HG02981 (cell line): ENCODE measurements around the gene SOX15.
A peak's percentile ranks its signal among the peaks of the same experiment; 100 is the strongest.
"Not testable (repeated sequence)": the region's sequence is repeated elsewhere in the genome, so short reads cannot be mapped to it uniquely, and the experiment has no call there.

Source experiments
- ATAC-seq: cut with Tn5 transposase; IDR thresholded peaks from one replicate; pipeline ENCODE4 v1.9.1; 2021; ENCODE audit warnings: mild to moderate bottlenecking, moderate library complexity; ENCODE audit not compliant: unreplicated experiment

The SOX15 gene

DNA sequence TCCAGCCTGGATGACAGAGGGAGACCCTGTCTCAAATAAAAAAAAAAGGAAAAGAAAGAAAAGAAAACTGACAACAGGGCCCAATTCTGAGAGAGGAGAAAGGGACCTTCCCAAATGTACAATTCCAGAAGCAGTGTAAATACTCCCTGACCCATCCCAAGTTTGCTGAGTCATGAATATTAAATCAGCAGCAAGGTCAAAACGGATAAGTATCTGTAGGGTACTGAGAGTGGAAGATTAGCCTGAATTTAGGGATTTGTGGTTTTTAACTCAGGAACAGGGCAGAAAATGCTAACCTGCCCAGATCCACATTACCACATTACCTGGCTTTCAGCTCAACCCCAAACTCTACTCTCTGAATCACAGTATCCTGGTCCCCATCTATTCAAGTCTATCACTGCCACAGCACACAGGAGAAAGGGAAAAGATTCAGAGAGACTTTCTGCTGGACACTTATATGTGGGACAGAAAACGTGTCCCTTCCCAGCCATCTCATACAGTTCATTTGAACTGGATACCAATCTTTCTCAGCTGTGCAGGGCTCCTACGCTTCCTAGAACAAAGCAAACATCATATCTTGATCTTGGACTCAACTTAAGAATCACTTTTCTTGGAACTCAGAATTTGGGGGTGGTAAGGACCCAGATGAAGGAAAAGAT, 21.9 kb upstream of the SOX15 start:
- no peak for ATAC-seq

DNA sequence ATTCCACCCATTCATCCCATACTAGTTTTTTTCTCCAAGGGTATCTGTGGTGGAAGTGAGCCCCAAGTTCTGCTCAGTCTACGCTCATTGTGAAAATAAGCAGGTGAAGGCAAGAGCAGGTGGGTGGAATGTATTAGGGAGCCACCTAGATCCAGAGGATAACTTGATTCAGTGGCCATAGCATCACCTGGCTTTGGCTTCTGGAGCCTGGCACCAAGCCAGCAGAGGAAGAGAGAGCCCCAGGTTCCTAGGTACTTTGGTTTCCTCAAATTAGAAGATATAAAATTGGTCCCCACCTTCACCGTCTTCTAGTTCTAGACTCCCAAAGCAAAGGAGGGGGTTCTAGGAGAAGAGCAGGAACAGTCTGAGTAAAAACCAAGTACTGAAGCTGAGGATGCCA, 20.7 kb upstream of the SOX15 start:
- no peak for ATAC-seq

DNA sequence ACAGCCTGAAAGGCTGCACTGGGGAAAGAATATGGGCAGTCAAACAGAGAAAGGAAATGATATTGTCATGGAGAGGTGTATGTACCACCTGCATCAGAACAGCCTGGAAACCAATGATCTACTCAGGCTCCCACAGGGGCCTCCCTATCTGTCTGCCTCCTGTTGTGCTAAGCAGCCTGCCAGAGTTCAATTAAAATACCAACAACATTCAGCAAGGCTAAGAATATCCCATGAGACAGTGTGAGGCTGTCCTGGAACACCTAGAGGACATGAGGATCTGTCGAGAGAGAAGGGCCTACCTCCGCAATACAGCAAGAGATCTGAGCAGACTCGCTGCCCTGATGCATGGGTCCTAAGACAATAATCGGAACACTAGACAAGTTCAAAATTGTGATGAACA, 16.4 kb upstream of the SOX15 start:
- ATAC-seq: no peak

DNA sequence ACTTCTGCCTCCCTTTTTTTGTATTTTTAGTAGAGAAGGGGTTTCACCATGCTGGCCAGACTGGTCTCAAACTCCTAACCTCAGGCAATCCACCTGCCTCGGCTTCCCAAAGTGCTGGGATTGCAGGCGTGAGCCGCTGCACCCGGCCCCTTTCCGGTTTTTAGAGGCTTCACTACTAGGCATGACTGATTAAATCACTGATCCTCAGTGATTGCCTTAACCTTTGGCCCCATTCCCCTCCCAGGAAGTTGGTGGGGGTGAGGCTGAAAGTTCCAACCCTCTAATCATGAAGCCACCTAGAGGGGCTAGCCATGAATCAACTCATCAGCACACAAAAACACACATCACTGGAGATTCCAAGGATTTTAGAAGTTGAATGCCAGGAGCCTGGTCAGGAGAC, 7.7 kb upstream of the SOX15 start:
- ATAC-seq: not testable (repeated sequence)

DNA sequence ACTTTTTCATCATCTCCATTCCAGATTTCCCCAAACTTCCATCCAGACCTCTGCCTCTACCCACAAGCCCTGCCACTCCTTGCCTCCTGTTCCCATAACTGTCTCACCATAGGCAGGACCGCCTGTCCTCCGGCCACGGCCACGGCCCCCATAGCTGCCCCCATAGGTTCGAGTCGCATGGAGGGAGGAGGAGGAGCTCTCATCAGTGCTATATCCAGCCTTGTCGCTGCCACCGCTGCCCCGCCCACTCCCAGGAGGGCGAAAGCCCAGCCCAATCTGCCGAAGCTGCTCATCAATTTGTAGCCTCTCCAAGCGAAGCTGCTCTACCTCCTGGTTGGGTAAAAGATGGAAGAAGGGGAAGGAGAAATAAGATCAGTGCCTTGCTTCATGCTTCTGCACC, 3.4 kb upstream of the SOX15 start:
- no peak for ATAC-seq

DNA sequence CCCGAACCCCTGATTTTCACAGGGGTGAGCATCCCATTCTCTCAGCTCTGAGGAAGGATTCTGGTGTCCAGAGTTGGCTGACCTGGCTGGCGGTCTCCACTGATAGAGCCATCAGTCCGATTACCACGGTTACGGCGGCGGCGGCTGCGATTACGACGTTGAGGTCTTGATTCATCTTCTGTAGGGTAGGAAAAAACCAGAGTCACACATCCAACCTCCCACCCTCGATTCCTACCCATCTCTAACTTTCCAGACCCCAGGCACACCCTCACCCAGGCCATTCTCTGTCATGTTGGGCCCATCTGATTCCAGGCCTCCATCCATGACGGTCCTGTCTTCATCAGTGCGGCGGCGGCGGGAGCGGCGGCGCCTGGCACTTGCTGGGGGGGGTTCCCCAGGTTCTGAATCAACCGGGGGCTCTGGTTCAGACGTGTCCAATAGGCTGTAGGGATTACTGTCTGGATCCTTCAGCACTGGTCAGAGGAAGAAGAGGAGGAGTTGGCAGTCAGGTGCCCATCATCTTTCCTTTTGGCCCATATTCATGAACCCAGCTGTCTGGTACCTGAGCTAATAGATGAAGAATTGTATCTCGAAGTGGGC, 2.6 kb upstream of the SOX15 start:
- no peak for ATAC-seq

DNA sequence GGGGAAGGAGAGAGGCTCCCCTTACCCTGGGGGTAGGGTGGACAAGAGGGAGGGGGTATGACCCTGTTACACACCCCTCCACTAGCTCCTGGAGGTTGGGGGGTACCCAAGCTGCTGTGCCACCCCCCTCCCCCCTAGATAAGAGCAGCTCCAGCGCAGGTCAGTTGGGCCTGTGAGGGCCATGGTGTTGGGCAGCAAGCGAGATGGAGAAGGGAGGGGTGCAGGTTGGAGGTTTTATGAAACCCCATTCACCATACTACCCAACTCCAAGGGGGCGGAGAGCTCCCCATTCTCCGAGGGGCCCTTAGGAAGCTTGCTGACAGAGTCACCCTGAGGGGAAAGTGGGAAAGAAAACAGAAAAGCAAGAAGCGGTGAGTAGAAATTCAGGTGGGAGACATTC, 1.7 kb upstream of the SOX15 start:
- ATAC-seq: no peak

DNA sequence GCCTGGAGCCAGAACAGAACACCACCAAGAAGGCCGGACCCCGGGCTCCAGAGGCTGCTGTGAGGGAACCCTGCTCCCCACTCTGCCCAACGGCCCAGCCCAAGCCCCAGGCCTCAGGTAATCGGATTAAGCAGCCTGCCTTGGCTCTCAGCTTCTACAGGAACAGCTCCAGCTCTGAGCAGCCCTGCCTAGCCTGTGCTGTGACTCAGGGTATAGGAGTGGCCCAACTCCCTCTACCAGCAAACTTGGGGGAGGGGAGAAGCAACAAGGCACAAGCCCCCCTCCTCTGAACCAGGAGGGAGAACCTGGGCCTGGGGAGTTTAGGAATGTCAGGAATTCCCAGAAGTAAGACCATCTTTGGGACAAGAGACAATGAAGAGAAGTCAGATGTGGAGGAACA, 849 bp upstream of the SOX15 start:
- no peak for ATAC-seq

DNA sequence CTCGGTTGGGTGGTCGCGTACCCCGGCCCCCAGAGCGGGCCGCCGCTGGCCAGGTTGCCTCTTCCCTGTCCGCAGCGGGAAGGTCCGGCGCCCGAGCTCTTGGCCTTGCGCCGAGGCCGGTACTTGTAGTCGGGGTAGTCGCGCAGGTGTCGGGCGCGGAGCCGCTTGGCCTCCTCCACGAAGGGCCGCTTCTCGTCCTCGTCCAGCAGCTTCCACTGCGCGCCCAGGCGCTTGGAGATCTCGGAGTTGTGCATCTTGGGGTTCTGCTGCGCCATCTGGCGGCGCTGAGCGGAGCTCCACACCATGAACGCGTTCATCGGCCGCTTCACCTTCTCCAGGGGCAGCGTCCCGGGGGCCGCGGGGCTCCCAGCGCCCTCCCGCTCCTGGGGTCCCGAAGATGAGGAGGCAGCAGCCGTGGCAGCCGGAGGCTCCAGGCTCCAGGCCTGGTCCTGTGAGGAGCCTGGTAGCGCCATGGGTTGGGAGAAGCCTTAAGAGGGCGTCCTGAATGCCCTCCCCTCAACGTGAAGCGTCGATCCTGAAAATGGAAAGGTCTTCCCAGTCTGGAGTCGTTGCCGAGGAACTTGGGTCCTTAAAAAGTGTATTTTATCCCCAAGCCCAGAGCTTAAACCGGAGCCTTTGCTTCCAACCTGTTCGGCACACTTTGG, 558 bp downstream of the SOX15 start:
- no peak for ATAC-seq

DNA sequence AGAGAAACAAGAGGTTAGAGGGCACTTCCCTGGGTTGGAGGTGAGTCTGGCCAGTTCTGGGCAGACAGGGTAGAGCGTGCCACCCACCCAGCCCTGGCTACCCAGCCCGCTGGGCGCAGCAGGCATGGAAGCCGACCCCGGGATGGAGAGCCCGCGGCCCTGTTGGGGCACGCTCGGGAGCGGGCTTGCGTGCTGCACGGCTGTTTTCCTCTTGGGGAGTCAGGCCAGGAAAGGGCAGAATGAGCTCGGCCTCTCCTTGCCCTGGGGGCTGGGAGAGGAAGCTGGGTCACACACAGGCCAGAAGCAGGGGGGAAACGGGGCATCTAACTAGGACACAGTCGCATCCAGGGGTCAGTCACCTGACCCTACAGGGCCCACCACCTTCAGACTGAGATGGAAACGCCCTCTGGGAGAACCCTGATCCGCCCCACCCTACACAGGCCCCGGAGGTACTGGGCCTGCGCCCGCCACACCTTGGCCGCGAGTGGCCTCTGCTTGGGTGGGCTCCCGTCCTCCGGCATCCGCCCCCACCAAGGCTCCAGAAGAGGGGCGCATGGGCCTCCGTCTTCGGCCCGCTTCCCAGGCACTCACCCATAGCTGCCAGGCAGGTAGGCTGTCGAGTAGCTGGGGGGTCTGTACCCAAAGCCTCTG, 1.2 kb downstream of the SOX15 start:
- ATAC-seq: no peak

DNA sequence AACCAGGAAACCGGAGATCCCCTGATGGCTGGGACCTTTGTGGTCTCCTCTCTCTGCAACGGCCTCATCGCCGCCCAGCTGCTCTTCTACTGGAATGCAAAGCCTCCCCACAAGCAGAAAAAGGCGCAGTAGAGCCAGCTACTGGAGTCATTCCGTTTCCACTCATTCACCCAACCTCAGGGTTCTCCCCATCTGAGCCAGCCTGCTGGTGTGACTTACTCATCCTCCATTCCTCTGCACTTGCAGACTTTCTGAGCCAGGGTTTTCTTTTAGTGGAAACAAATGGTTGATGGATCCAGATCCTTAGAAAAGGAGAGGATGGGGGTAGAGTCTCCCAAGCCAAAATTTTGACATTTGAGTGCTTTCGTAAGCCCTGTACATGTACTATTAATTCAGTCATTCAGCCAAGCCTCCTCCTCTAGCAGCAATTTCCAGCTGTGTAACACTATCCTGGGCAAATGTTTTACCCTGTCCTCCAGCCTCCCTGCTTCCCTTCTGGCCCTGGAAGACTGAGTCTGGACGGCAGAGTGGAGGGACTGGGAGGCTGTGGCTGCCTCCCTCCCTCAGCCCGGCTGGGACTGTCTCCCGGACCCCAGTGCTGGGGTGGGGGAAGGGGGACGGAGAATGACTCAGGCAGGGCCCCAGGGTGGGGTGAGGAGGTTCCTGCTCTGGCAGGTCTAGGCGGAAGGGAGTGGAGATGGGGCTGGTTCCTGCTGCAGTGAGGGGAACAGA, 2.3 kb downstream of the SOX15 start:
- ATAC-seq: no peak

DNA sequence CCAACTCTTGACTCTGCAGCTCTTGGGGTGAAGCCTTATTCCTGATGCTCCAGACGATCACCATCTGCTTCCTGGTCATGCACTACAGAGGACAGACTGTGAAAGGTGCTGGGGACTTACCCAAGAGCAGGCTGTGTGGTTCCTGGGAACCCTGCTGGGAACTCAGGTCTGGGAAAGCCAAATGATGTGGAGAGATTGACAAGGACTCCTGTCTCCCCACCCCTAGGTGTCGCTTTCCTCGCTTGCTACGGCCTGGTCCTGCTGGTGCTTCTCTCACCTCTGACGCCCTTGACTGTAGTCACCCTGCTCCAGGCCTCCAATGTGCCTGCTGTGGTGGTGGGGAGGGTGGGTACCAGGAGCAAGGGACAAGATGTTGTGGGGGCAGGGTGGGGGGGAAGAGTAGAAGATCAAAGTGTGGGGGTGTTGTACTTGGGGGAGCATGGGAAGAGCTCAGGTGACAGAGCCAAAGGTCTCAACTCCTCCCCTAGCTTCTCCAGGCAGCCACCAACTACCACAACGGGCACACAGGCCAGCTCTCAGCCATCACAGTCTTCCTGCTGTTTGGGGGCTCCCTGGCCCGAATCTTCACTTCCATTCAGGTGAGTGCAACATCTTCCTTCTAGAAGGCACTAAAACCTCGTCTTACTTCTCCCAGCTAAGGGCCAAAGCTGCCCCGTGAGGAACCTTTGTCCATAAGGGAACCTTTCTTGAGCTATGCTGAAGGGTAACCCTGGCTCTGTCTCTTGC, 3.0 kb downstream of the SOX15 start:
- ATAC-seq: no peak

DNA sequence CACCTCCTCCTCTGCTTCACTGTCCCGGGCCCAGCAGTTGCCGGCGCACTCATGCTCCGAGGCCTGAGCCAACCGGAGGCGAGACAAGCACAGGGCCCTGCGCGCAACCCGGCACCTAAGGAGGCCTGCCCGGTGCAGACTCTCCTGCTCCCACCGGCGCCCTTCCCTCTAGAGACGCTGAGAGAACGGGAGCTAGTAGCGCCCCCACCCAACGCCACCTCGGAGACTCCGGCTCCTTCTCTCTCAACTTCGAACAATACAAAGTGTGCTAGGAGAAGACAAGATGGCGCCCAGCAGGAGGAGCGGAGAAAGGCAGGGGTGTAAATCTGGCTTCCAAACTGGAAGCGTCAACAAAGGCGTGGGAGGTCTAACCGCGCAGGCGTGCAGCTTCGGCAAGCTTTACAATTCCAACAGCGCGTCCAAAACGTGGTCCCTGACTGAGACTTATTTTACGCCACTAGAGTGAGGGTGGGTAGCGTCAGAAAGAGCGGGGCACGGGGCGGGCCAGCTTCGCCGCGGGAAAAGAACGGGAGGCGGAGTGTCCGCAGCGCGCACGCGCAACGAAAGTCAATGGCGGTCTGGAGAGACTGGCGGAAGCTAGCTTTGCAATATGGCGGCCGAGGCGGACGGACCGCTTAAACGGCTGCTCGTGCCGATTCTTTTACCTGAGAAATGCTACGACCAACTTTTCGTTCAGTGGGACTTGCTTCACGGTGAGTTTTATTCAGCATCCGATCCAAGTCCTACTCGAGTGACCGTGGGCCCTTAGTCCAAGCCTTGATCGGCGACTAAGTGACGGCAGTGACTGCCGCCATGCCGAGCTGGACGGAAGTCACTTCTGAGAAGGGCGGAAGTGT, 6.4 kb downstream of the SOX15 start, which contains the start of gene MPDU1:
TSS of gene MPDU1 (plus strand) at position 600 of the 857 bp plus-strand sequence. CDS start at position 611, 11 bp downstream.
- peak; percentile 59 for ATAC-seq

DNA sequence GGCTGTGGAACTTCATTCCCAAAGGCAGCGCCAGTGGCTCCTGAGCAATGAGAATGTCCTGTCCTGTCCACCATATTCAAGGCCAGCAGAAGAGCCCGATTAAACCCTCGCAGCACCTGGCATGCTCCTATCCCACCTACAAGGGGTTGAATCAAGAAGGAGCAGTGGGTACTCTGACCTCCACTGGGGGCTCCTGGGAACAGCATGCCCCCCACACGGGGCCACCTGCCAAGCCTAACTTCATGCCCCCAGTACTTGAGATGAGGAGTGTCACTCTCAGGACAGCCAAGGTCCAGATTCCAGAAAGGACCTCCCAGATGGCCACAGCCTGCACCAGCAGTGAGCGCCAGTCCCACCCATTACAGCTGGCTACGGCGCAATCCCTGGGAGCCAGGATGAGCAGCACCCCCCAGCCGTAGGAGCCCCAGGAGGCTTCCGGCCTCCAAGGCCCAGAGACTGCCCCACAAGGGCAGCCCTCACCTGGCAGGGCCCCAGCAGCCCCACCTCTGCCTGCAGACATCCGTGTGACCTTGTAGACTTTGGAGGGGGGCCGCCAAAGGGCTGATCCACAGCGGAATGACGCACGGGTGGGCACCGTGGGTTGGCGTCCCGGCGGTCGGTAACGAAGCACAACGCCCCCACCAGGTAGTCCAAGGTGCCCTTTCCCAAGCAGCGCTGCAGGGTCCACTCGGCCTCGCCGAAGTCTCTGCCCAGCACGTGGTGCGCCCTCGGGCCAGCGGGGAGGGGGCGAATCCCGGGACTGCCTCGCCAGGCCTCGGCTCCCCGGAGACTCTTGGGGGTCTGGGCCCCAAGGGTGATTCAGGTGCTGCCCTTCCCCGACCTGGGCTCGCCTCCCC, 7.3 kb downstream of the SOX15 start:
- ATAC-seq: no peak

DNA sequence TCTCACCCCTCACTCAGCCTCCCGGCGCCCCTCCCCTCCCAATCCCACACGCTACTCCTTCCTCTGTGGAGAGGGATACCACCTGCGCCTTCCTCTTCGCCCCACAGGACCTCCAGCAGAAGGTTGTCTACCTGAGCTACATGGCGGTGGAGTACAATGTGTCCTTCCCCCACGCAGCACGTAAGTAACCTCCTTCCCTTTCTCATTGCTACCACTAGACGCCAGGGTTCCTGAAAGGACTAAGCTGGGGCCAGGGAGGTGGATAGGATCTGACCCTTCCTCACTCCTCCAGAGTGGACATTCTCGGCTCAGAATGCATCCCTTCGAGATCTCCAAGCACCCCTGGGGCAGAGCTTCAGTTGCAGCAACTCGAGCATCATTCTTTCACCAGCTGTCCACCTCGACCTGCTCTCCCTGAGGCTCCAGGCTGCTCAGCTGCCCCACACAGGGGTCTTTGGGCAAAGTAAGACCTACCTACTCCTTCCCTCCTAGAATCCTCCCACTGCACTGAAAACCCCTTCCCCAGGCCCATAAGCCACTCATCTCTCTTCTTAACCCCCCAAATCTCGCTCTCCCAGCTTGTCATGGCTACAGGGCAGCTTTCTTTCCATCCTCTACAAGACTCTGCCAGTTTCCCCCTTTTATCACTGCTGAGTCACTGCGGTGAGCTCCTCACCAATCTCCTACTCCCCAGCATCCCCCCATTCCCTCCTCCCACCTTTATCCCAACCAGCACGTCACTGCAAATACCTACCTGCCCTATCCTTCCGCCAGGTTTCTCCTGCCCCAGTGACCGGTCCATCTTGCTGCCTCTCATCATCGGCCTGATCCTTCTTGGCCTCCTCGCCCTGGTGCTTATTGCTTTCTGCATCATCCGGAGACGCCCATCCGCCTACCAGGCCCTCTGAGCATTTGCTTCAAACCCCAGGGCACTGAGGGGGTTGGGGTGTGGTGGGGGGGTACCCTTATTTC, 9.0 kb downstream of the SOX15 start:
- no peak for ATAC-seq

DNA sequence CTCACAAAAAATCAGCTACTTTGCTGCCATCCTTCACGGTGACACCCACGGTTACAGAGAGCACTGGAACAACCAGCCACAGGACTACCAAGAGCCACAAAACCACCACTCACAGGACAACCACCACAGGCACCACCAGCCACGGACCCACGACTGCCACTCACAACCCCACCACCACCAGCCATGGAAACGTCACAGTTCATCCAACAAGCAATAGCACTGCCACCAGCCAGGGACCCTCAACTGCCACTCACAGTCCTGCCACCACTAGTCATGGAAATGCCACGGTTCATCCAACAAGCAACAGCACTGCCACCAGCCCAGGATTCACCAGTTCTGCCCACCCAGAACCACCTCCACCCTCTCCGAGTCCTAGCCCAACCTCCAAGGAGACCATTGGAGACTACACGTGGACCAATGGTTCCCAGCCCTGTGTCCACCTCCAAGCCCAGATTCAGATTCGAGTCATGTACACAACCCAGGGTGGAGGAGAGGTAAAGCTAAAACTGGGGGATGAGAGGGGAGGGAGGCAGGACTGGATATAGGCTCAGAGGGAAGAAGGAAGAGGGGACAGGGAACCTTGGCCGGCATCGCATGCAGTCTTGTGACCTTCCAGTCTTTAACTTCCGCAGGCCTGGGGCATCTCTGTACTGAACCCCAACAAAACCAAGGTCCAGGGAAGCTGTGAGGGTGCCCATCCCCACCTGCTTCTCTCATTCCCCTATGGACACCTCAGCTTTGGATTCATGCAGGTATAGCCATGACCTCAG, 9.9 kb downstream of the SOX15 start:
- ATAC-seq: no peak
